ENCODE results near the gene ADORA3. TPM values are rescaled to one million over a fixed set of nuclear protein-coding genes. Genes with fewer than 3 reads are reported as not detected.

Gene ADORA3
- total and polyA plus RNA-seq, 2 of the 4 experiments (the other 2 are of a cell fraction) = not detected

DNA sequence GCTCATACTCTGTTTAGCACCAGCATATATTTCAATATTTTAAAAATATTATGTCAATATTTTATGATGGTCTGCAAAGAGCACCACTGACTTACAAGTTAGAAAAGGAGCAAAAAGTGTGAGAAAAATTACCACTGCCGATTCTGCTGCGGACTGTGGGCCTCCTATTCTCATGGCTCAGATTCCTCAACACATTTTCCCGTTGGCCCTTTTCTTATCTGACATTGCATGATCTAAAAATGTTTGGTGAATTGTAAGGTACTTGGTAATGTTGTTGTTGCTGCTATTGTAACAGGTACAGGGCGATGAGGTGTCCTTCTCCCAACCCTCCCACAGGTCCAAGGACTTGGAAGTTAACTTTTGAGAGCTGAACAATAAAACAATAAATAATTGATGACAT, 28.9 kb downstream of the ADORA3 start:
- Histone ChIP-seq H3K9me3 (ENCODE audit: control insufficient read depth, insufficient read depth, low read length) (no peaks in the 10 kb centered on the region), H3K23ac (ENCODE audit: low read depth, low read length) (no peak overlapping the region), H3K18ac (ENCODE audit: low read depth, low read length) (no peak overlapping the region), H3K14ac (replicated peaks; ENCODE audit: low read depth, low read length) (no peak overlapping the region), H3K9me1 (ENCODE audit: insufficient read depth, low read length) (no peaks in the 10 kb centered on the region), H2BK120ac (ENCODE audit: low read depth, low read length) (no peak overlapping the region), H2AFZ (replicated peaks; ENCODE audit: low read length, poor library complexity) (no peak overlapping the region), H3K4me2 (ENCODE audit: low read depth, low read length) (no peak overlapping the region), H3K4me1 (ENCODE audit: control insufficient read depth, insufficient read depth, low read length) (no peaks in the 10 kb centered on the region), H2BK20ac (ENCODE audit: low read depth, low read length) (no peak overlapping the region), H3K4me3 (ENCODE audit: insufficient read depth, low read depth, low read length) (no peak overlapping the region), H2BK5ac (ENCODE audit: low read depth, low read length, poor library complexity, severe bottlenecking) (no peak overlapping the region), H4K5ac (ENCODE audit: low read depth, low read length) (no peak overlapping the region), H3K79me1 (ENCODE audit: low read depth in 1 of 2, low read length in 2 of 2) (no peaks in the 10 kb centered on the region), H4K20me1 (ENCODE audit: insufficient read depth, low read length) (no peaks in the 10 kb centered on the region), H4K91ac (ENCODE audit: insufficient read depth, low read depth, low read length) (no peak overlapping the region), H2AK9ac (replicated peaks; ENCODE audit: low read depth, low read length, poor library complexity) (no peak overlapping the region), H3K27me3 (ENCODE audit: control insufficient read depth, insufficient read depth, low read length) (no peaks in the 10 kb centered on the region), H3K9ac (ENCODE audit: low read depth, low read length) (no peak overlapping the region), H3K27ac (ENCODE audit: insufficient read depth, low read length) (no peak overlapping the region), H3K4ac (ENCODE audit: low read depth, low read length) (no peak overlapping the region), H4K8ac (ENCODE audit: low read depth in 2 of 2, low read length in 2 of 2) (no peak overlapping the region), H3K36me3 (ENCODE audit: control insufficient read depth, insufficient read depth, low read length) (peaks cover 3% of the 10 kb centered on the region), H3K56ac (ENCODE audit: extremely low read depth, insufficient read depth, low read length) (no peak overlapping the region), H2AK5ac (ENCODE audit: low read depth, low read length) (no peak overlapping the region), H2BK15ac (ENCODE audit: low read depth, low read length) (no peak overlapping the region)
- intact Hi-C loops (cut with micrococcal nuclease) = no loop called here
- ChIA-PET CTCF (no interaction called here), POLR2A (ENCODE audit: unreplicated experiment) (no interaction called here)
- no peak for TF ChIP-seq POLR2A (IDR thresholded peaks at IDR 0.05; ENCODE audit: low read depth, low read length)
- no peak for TF ChIP-seq MAZ (IDR thresholded peaks at IDR 0.05; ENCODE audit: borderline replicate concordance, low read depth, low read length)
- TF ChIP-seq, protein P1, sequence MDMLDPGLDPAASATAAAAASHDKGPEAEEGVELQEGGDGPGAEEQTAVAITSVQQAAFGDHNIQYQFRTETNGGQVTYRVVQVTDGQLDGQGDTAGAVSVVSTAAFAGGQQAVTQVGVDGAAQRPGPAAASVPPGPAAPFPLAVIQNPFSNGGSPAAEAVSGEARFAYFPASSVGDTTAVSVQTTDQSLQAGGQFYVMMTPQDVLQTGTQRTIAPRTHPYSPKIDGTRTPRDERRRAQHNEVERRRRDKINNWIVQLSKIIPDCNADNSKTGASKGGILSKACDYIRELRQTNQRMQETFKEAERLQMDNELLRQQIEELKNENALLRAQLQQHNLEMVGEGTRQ (IDR thresholded peaks at IDR 0.05; ENCODE audit: low read depth, low read length) = no peak
- TF ChIP-seq RAD21 (IDR thresholded peaks at IDR 0.05; ENCODE audit: low read length) = no peak
- TF ChIP-seq MAFK (IDR thresholded peaks at IDR 0.05; ENCODE audit: low read depth, low read length) = no peak
- TF ChIP-seq SMC3 (IDR thresholded peaks at IDR 0.05; ENCODE audit: low read depth, low read length) = no peak
- no peak for TF ChIP-seq NFE2L2 (IDR thresholded peaks at IDR 0.05; ENCODE audit: low read depth, low read length)
- TF ChIP-seq, protein P2, sequence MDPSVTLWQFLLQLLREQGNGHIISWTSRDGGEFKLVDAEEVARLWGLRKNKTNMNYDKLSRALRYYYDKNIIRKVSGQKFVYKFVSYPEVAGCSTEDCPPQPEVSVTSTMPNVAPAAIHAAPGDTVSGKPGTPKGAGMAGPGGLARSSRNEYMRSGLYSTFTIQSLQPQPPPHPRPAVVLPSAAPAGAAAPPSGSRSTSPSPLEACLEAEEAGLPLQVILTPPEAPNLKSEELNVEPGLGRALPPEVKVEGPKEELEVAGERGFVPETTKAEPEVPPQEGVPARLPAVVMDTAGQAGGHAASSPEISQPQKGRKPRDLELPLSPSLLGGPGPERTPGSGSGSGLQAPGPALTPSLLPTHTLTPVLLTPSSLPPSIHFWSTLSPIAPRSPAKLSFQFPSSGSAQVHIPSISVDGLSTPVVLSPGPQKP (IDR thresholded peaks at IDR 0.05; ENCODE audit: borderline replicate concordance, low read depth, low read length) = no peak
- no peak for TF ChIP-seq FOS (IDR thresholded peaks at IDR 0.05; ENCODE audit: low read depth, low read length)
- TF ChIP-seq MXI1 (IDR thresholded peaks at IDR 0.05; ENCODE audit: borderline replicate concordance, low read depth, low read length) = no peak
- TF ChIP-seq CHD1 (IDR thresholded peaks at IDR 0.05; ENCODE audit: low read depth, low read length) = no peak
- no peak for TF ChIP-seq BHLHE40 (IDR thresholded peaks at IDR 0.05; ENCODE audit: low read depth, low read length)
- TF ChIP-seq CTCF (conservative IDR thresholded peaks at IDR 0.05; ENCODE audit: low read depth, low read length) = no peak
- TF ChIP-seq CEBPB (IDR thresholded peaks at IDR 0.05; ENCODE audit: low read depth, low read length) = no peak
- no peak for TF ChIP-seq RFX5 (IDR thresholded peaks at IDR 0.05; ENCODE audit: low read depth, low read length)
- no peak for TF ChIP-seq RCOR1 (IDR thresholded peaks at IDR 0.05; ENCODE audit: insufficient replicate concordance, low read length)
- no peak for ATAC-seq (ENCODE audit: low read depth)
- in situ Hi-C loops (cut with MboI; ENCODE audit: low sequenced_read_pairs) = no loop called here
- no peak for DNase-seq
- BruUV-seq (replicated peaks) = no TSS peak
- dilution Hi-C loops (cut with HindIII; ENCODE audit: low sequenced_read_pairs, unreplicated experiment) = loop anchor here (25.0 kb wide), 1 partner anchor 288 kb away; the partner anchor contains the start of gene DDX20
- no CpG with 5 or more reads among the region's 4 CpGs for WGBS, 2 experiments (ENCODE audit: extremely low coverage in 2 of 2, insufficient read length in 1 of 2)
